Activated CD4-positive, alpha-beta T cell treated with anti-CD3 and anti-CD28 coated beads for 48 hours (primary cell): ENCODE measurements around the gene CSNK1E.

Experiments used
- DNase-seq: peaks from one replicate; pipeline ENCODE4 v3.0.0-alpha.2; 2020

Gene CSNK1E

DNA sequence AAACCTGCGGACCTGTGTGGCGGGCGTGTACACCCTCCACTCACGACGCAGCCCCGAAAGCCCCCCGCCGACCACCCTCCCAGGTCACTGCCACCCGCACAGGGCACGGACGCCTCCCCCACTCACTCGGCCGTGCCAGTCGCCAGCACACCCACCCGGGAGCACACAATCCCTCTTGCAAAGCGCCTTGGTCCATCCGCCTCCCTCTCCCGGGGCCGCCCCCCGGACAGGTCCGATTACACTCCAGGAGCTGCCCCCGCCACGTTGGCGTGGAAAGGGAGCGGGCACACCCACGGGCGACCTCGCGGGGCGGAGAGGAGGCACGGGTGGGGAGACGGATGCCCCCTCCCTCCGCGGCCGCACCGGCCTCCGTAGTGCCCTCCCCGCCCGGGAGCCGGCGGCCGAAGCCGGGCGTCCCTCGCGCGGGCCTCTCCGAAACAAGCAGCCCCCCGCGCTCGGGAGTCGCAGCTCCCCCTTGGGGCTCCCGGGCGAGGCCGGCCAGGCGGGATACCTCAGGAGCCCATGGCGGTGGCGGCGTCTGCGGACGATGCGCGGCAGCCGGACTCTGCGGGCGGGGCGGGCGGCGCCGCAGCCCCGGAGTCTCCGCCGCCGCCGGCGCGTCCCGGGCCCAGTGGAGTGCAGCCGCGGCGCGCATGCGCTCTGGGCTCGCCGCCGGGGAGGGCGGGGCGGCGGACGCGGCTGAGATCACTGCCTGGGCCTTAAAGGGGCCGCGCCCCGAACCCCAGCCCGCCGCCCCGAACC, 44.7 kb downstream of the CSNK1E start, which contains the start of gene TMEM184B:
Gene TMEM184B, minus strand, starts transcription at position 638 of the 762 bp plus-strand sequence. CDS start 25,049 bp downstream, outside the sequence.
- DNase-seq, result peak; percentile 83

- peak; percentile 19 for DNase-seq
Measured at GRCh38 chr22:38271927-38272372, 45.3 kb downstream of the CSNK1E start.

- DNase-seq, result no peak
Measured at GRCh38 chr22:38271101-38271500, 46.1 kb downstream of the CSNK1E start.

DNA sequence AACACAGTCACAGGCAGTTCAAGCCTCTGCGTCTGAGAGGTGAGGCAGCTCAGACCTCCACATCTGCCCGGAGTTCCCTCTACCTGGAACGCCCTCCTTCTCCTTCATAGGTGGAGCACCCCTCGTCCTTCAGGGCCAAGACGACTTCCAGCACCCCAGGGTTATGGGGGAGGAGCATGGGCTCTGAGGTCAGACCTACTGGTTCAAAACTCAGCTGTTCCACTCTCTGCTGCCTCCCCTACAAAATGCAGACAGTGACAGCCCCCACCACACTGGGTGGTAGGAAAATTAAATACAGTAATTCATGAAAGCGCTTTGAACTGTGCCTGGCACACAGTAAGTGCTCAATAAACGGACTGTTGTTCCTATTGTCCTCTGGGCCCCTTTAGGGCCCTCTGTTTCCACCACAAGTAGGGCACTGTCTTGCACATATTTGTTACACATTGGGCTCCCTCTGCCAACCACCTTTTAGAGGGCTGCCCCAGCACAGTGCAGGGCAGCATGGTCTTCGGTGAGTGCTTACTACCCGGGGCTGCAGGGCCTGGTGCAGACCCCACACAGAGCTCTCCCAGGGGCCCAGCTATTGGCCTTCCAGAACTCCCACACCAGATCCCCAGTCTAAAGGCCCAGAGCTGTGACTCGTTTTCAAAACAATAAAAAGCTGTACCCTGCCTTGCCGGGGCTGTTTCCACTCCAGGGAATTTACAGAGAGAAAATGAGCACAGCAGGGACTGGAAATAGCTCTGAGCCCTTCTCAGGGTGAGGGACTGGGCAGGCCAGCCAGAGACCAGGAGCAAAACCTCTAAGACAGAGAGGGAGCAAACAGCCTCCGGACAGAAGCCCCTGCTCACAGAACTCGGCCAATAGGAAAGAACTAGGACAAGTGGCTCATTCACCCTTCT, 46.9 kb downstream of the CSNK1E start:
- DNase-seq, result no peak

- no peak for DNase-seq
Measured at GRCh38 chr22:38269466-38269865, 47.8 kb downstream of the CSNK1E start.

DNA sequence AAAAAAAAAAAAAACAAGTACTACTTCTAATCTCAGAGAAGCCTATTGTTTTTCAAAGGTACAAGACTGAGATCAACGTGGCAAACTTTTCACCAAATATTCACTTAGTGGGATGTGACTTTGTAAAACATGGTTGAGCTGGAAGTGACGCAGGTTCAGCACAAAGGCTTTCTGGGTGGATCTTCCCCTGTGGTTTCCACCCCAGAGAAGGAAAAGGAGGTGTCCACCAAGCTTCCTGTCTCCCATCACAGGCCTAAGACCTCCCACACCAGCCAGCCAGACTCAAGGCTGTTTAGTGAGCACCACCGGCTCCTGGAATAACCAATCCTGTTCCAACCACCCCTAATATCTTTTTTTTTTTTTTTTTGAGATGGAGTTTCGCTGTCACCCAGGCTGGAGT, 50.1 kb downstream of the CSNK1E start:
- peak; percentile 49 for DNase-seq

DNA sequence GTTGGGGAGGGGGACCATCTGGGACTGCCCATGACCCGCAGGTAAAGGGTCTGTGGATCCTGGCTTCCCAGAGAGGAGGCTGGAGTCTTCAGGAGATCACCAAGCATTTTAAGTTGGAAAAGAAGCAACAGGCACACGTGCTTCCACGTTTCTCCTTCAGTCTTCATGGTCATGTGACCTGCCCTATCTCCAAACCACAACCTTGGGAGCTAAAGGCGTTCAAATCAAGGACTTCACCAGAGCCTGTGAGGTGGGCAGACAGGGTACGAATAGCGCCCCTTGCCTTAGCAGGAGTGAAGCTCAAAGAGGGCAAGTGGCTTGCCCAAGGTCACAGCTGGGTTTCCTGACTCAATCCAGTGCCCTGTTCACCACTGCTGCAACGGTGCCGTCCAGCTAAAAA, 51.1 kb downstream of the CSNK1E start:
- DNase-seq, result no peak

DNA sequence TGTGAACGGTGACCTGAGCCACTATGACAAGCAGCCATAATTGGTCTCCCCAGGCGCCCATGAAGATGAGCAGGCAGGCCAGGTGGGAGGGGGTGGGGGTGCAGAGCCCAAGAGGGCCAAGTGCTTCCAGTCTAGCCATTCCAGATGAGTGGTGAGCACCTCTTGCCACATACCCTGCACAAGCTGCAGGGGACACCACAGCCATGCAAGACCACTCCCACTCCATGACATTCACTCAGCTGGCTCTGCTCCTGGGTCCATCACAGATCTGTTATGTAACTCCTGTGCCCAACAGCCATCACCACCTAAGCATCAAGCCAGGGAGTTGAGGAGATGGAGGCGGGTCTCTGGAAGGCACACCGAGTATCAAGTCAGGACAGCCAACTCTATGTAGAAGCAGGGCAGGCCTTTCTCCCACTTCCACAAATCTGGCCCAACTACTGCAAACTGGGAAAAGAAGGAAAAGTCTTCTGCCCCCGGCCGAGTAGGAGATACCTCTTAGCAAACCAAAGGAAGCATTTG, 52.9 kb downstream of the CSNK1E start:
- no peak for DNase-seq

GRCh38 chr22:38262051-38262795, 55.0 kb downstream of the CSNK1E start:
- DNase-seq, result peak; percentile 68

- no peak for DNase-seq
Measured at GRCh38 chr22:38260761-38261681, 56.2 kb downstream of the CSNK1E start.

DNA sequence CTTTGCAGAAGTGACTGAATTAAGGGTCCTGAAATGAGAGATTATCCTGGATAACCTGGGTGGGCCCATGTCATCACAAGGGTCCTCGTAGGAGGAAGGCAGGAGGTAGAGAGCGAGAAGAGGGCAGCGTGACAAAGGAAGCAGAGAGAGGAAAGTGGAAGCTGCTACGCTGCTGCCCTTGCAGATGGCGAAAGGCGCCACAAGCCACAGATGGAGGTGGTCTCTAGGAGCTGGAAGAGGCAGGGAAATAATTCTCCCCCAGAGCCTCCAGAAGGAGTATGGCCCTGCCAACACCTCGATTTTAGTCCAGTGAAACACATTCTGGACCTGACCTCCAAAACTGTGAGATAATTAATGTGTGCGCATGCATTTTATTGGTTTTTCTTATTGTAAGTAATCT, 57.9 kb downstream of the CSNK1E start:
- no peak for DNase-seq

GRCh38 chr22:38258895-38259294, 58.3 kb downstream of the CSNK1E start:
- no peak for DNase-seq

- DNase-seq, result no peak
Measured at GRCh38 chr22:38257650-38258250, 59.5 kb downstream of the CSNK1E start.

GRCh38 chr22:38257181-38257580, 60.1 kb downstream of the CSNK1E start:
- DNase-seq, result no peak

DNA sequence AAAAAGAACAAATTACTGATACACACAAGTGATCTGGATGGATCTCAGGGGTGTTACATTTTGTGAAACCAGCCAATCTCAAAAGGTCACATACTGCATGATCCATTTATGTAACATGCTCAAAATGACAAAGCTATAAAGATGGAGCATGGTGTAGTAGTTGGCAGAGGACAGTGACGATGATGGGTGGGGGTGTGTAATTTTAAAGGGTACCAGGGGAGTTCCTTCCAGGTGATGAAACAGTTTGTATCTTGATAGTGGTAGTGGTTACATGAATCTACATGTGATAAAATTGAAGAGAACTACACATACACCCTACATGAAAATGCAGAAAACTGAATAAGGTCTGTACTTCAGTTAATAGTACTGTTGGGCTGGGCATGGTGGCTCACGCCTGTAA, 61.5 kb downstream of the CSNK1E start:
- no peak for DNase-seq

DNA sequence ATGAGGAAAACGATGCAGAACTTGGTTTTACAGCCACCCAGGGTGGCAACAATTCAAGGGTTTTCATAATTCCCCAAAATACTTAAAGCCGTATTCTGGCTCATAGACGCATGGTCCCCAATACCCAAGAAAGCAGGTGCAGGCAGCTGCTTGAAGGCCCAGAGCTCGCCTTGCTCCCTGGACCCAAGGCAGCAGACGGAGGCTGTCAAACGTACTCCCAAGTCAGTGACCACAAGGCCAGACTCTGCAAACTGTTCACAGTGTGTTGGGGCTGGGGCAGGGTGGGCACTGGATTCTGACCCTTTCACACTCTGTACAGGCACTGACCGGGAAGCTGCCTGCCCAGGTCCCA, 65.9 kb downstream of the CSNK1E start:
- no peak for DNase-seq

GRCh38 chr22:38250643-38251340, 66.4 kb downstream of the CSNK1E start:
- DNase-seq, result no peak

DNA sequence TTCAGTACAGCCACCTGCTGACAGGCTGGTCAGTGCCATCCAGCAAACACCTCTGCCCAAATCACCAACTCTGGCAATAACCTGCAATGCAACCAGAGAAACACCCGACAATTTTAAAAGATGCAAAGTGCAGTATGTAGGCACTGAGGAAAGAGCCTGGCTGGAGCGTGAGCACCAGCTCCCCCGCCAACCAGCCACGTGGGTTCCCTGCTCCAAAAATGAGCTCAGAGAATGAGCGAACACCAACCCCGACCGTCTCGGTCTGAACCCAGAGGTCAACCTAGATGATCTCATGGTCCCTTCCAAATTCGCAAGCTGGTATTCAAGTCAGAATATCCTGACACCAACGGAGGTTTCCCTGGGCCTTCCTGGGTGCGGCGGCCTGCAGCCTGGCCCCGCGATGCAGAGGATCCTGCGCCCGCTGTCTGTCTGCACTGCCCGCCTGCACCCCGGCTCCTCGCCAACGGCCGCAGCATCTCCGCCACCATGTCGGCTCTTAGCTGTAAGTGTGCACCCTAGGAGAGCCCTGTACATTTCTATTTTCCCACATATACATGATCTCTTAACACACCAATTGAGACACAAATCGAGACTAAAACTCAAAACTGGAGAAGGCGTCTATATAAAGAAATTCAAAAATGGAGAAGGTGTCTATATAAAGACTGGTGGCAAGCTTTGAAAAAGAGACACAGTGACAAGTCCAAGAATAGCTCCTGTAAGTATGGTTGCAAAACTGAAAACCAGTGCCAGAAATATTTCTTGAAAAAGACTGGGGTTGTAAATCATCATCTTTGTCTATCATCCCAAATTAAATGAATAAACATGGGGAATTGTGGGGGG, 67.2 kb downstream of the CSNK1E start:
- no peak for DNase-seq

DNA sequence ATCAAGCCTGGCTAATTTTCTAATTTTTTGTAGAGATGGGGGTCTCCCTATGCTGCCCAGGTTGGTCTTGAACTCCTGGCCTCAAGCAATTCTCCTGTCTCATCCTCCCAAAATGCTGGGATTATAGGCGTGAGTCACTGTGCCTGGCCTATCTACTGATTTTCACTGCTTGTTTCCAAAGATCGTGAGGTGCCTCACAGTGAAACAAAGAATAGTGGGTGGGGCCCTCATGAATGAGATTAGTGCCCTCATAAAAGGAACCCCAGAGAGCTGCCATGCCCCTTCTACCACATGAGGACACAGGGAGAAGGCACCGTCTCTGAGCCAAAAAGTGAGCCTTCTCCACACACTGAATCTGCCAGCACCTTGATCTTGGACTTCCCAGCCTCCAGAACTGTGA, 67.9 kb downstream of the CSNK1E start:
- no peak for DNase-seq

DNA sequence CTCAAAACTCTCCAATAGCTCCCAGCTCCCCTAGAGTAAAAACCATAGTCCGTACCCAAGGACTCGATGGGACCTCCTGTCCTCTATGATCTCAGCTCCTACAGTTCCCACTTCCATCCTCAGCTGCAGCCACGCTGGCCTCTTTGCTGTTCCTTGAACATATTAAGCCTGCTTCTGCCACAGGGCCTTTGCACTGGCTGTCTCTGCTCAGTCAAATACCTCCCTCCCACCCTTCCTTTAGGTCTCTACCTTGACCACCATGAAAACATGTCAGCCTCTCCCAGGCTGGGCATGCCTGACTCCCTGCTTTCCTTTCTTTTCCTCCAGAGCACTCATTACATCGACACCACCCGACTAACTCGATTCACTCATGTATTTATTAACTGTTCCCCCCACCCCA, 69.0 kb downstream of the CSNK1E start:
- DNase-seq, result no peak
